SU-DHL-6 (cell line): Measurements from ENCODE around the gene BRD4.

Source experiments
- EZH2phosphoT487 ChIP-seq: fragments of 200-600 bp; sonication (generic), shearing (Covaris generic); conservative IDR thresholded peaks from 2 replicates; pipeline ENCODE4 v1.6.1; 2018; ENCODE audit warnings: mild to moderate bottlenecking, antibody characterized with exemption, low read length, moderate library complexity, mixed read lengths
- TF ChIP-seq, protein P1 (sequence below): fragments of 200-600 bp; sonication (generic); IDR thresholded peaks from one replicate; pipeline ENCODE4 v1.5.1; 2017; ENCODE audit warnings: antibody characterized with exemption, mild to moderate bottlenecking, low read length, moderate library complexity; ENCODE audit not compliant: insufficient read depth, poor library complexity, severe bottlenecking

DNA sequence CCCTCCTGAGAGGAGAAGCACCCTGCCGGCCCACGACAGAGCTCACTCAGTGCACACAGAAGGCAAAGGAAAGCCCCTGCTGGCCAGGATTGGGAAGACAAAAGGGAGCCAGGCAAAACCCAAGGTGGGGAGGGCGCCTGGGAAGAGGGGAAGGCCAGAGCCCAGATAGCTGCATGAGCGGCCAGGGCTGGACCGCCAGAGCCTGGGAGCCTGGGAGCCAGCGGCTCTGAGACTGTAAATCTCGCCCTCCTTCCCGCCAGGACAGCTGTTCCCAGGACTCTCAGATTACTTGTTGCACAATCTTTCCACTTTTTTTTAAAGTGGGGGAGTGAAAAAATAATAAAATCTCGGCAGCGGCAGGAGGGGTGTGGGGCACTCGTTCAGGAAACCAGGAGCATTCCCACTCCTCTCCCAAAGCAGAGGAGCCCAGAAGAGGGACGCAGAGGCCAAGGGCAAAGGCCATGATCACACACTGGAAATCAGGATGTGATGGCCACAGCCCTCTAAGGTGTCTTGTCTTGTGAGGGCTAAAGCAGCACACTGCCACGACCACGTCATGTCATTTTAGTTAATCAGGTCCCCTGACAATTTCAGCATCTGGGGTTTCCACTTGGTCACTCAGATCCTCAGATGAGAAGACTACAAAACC lies 80.5 kb downstream of the BRD4 start:
- TF ChIP-seq, protein P1, sequence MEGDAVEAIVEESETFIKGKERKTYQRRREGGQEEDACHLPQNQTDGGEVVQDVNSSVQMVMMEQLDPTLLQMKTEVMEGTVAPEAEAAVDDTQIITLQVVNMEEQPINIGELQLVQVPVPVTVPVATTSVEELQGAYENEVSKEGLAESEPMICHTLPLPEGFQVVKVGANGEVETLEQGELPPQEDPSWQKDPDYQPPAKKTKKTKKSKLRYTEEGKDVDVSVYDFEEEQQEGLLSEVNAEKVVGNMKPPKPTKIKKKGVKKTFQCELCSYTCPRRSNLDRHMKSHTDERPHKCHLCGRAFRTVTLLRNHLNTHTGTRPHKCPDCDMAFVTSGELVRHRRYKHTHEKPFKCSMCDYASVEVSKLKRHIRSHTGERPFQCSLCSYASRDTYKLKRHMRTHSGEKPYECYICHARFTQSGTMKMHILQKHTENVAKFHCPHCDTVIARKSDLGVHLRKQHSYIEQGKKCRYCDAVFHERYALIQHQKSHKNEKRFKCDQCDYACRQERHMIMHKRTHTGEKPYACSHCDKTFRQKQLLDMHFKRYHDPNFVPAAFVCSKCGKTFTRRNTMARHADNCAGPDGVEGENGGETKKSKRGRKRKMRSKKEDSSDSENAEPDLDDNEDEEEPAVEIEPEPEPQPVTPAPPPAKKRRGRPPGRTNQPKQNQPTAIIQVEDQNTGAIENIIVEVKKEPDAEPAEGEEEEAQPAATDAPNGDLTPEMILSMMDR = no peak
- TF ChIP-seq EZH2phosphoT487 = no peak
